ENCODE measurements around the gene BACH2. TPM values are rescaled to one million over a fixed set of nuclear protein-coding genes. Genes with fewer than 3 reads are reported as not detected.

BACH2 gene
- total and polyA plus RNA-seq, 2 of the 8 experiments (the other 6 are each of a cell fraction or from before 2014, with no cell fraction given) = 1.9 to 5.9 TPM

- Histone ChIP-seq H2BK5ac (ENCODE audit: low read depth, low read length) (no peak overlapping the region), H3K4me3 (ENCODE audit: extremely low read depth in 1 of 4, insufficient read depth in 2 of 4, low read depth in 3 of 4, low read length in 4 of 4) (no peak overlapping the region), H2BK12ac (ENCODE audit: low read depth, low read length) (no peak overlapping the region), H3K36me3 (ENCODE audit: control insufficient read depth in 2 of 4, insufficient read depth in 4 of 4, low read length in 3 of 4) (no peaks in the 10 kb centered on the region), H3K79me2 (ENCODE audit: control insufficient read depth in 1 of 2, insufficient read depth in 2 of 2, low read length in 2 of 2) (no peaks in the 10 kb centered on the region), H2AK5ac (ENCODE audit: low read depth, low read length) (no peak overlapping the region), H3K23ac (ENCODE audit: insufficient read length) (no peak overlapping the region), H4K5ac (ENCODE audit: insufficient read length, low read depth, low read length) (no peak overlapping the region), H2BK15ac (ENCODE audit: low read length) (no peak overlapping the region), H3K14ac (ENCODE audit: insufficient read length) (no peak overlapping the region), H3K4me1 (replicated peaks in 1 of 4; ENCODE audit: control insufficient read depth in 3 of 4, insufficient read depth in 4 of 4, low read length in 3 of 4) (no peaks in the 10 kb centered on the region), H3K9me3 (ENCODE audit: insufficient read depth in 2 of 2, low read depth in 1 of 2, low read length in 1 of 2) (no peaks in the 10 kb centered on the region), H3K9ac (replicated peaks in 1 of 4; ENCODE audit: extremely low read depth in 1 of 4, low read depth in 3 of 4, low read length in 3 of 4) (no peak overlapping the region), H3K56ac (replicated peaks; ENCODE audit: insufficient read length, low read depth, low read length) (no peak overlapping the region), H2BK120ac (replicated peaks; ENCODE audit: low read depth, low read length) (no peak overlapping the region), H4K20me1 (replicated peaks in 1 of 2; ENCODE audit: control insufficient read depth in 1 of 2, insufficient read depth in 2 of 2, low read length in 2 of 2) (no peaks in the 10 kb centered on the region), H3K23me2 (ENCODE audit: low read depth, low read length) (no peaks in the 10 kb centered on the region; the same call in 1 of the 2 replicates), H3K4me2 (ENCODE audit: insufficient read depth in 1 of 2, low read depth in 2 of 2, low read length in 2 of 2) (no peak overlapping the region), H3K27ac (ENCODE audit: low read depth, low read length) (no peak overlapping the region), H3K4ac (replicated peaks; ENCODE audit: insufficient read length, low read depth, low read length) (no peak overlapping the region), H3K79me1 (ENCODE audit: low read depth, low read length) (no peaks in the 10 kb centered on the region), H3K18ac (ENCODE audit: extremely low read depth, low read length) (no peak overlapping the region), H3K27me3 (replicated peaks in 1 of 4; ENCODE audit: control insufficient read depth in 3 of 4, extremely low read depth in 1 of 4, insufficient read depth in 3 of 4, low read length in 3 of 4) (no peaks in the 10 kb centered on the region), H4K91ac (replicated peaks; ENCODE audit: insufficient read length, low read length) (no peak overlapping the region), H4K8ac (ENCODE audit: extremely low read depth, insufficient read depth, low read length) (no peak overlapping the region), H2AFZ (ENCODE audit: low read length) (no peak overlapping the region), H2BK20ac (ENCODE audit: low read length) (no peak overlapping the region)
- ChIA-PET POLR2A (ENCODE audit: partially characterized antibody) (no interaction called here), CTCF (ENCODE audit: partially characterized antibody) (no interaction called here)
- FAIRE-seq = no peak
- 85% methylated on average over 2 of the region's 2 CpGs; no CpG with 5 or more reads in 1 of the 2 experiments for WGBS, 2 experiments (ENCODE audit: extremely low coverage in 1 of 2, insufficient coverage in 1 of 2, insufficient read length in 1 of 2, insufficient replicate concordance in 2 of 2, low coverage in 1 of 2, low lambda C conversion rate in 2 of 2, missing lambda C conversion rate in 1 of 2)
- DNase-seq (ENCODE audit: low read depth in 1 of 2, low spot score in 2 of 2) = no peak
- TF ChIP-seq RXRA (IDR thresholded peaks at IDR 0.05; ENCODE audit: insufficient read depth, low read depth, low read length) = no peak
- no peak for TF ChIP-seq CBX5 (IDR thresholded peaks at IDR 0.05; ENCODE audit: low read depth, low read length)
Observed at GRCh38 chr6:90136837-90137568, 159.6 kb downstream of the BACH2 start.
